ENCODE measurements around the gene PSTPIP1.

DNA sequence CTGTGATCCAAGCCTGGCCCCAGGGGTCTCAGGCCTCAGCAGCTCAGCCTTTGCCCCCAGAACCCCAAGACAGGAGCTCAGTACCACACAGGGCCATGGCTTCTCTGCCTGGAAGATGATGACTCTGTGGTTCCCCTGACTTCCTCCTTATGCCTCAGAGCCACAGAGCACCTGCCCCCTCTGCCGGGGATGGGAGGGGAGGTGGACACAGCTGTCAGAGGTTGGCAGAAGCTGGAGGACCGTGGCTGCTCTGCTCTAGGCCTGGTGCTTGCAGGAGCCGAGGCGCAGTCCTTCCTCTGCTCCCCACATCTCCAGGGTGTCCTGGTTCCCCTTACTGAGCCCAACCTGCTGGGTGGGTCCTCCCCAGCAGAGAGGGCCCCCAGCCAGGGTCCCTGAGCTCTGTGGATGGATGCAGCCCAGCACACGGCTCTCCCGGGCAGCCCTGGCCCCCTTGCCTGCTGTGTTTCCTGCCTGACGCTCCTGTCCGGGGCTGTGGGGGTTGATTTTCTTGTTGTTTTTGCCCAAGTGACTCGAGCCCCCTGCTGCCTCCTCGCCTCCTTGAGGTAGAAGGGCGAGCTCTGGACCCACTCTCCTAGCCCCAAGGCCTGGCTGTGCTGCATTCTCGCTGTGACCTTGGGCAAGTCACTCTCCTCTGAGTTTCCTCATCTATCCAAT, 36.6 kb downstream of the PSTPIP1 start:
- TF ChIP-seq, protein P1, sequence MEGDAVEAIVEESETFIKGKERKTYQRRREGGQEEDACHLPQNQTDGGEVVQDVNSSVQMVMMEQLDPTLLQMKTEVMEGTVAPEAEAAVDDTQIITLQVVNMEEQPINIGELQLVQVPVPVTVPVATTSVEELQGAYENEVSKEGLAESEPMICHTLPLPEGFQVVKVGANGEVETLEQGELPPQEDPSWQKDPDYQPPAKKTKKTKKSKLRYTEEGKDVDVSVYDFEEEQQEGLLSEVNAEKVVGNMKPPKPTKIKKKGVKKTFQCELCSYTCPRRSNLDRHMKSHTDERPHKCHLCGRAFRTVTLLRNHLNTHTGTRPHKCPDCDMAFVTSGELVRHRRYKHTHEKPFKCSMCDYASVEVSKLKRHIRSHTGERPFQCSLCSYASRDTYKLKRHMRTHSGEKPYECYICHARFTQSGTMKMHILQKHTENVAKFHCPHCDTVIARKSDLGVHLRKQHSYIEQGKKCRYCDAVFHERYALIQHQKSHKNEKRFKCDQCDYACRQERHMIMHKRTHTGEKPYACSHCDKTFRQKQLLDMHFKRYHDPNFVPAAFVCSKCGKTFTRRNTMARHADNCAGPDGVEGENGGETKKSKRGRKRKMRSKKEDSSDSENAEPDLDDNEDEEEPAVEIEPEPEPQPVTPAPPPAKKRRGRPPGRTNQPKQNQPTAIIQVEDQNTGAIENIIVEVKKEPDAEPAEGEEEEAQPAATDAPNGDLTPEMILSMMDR (IDR thresholded peaks at IDR 0.05): no peak
- no peak for TF ChIP-seq POLR2A (IDR thresholded peaks at IDR 0.05; ENCODE audit: low read depth)
